B cell (primary cell): ENCODE data around the gene PAPPA. TPM values are rescaled to one million over a fixed set of nuclear protein-coding genes. Genes with fewer than 3 reads are reported as not detected.

Experiments used
- ATAC-seq: fragments of 200-7000 bp; cut with Tn5 transposase; one replicate; pipeline ENCODE4 v1.10.0; 2021; ENCODE audit warnings: low read depth, mild to moderate bottlenecking, moderate number of reproducible peaks, moderate library complexity
- CTCF ChIA-PET: fragments of 350-600 bp; sonication (Branson Sonifier 250); formaldehyde crosslinking; loops from one replicate; lab custom pipeline; 2021; ENCODE audit warnings: antibody characterized with exemption, inconsistent platforms; lab: Charles Lee
- POLR2A ChIA-PET: fragments of 350-600 bp; sonication (Branson Sonifier 250); formaldehyde crosslinking; loops from one replicate; lab custom pipeline; 2021; ENCODE audit warnings: antibody characterized with exemption; lab: Charles Lee
- DNase-seq: peaks from one replicate; pipeline ENCODE4 v3.0.0; 2013
- H2AFZ ChIP-seq: 2 replicates; pipeline ENCODE4 v1.6.1; 2012; ENCODE audit warnings: mild to moderate bottlenecking, low read depth, low read length; ENCODE audit not compliant: insufficient read depth, poor library complexity, severe bottlenecking
- H3K27ac ChIP-seq, 2 donors: 1 replicate in 1 of 2; 2 replicates in 1 of 2; pipeline ENCODE4 v1.5.1; 2012 to 2013; ENCODE audit warnings: low read length in 2 of 2, mild to moderate bottlenecking in 2 of 2, moderate library complexity in 1 of 2
- H3K27me3 ChIP-seq, 4 experiments: fragments of 200-600 bp in 1 of 4; sonication (generic) in 1 of 4; replicated peaks in 1 of 4; 1 replicate in 2 of 4; 2 replicates in 2 of 4; pipeline versions ENCODE4 v1.6.1 to v1.7.0; 2013 to 2016; ENCODE audit warnings: low read length in 3 of 4, mild to moderate bottlenecking in 2 of 4, mixed read lengths in 1 of 4, moderate library complexity in 1 of 4; ENCODE audit not compliant: insufficient read depth in 4 of 4, control insufficient read depth in 3 of 4; ENCODE audit errors: control extremely low read depth in 1 of 4
- H3K36me3 ChIP-seq, 2 experiments: replicated peaks in 1 of 2; 1 replicate in 1 of 2; 2 replicates in 1 of 2; pipeline versions ENCODE4 v1.6.1 to v1.7.1; 2013; ENCODE audit warnings: low read length in 1 of 2; ENCODE audit not compliant: insufficient read depth in 2 of 2, control insufficient read depth in 1 of 2; ENCODE audit errors: control extremely low read depth in 1 of 2, extremely low read depth in 1 of 2
- H3K4me1 ChIP-seq, 2 donors: fragments of 200-600 bp in 1 of 2; sonication (generic) in 1 of 2; 1 replicate in 1 of 2; 2 replicates in 1 of 2; pipeline versions ENCODE4 v1.5.1 to v1.6.1; 2013 to 2017; ENCODE audit warnings: low read length in 2 of 2; ENCODE audit not compliant: control insufficient read depth in 2 of 2, insufficient read depth in 2 of 2
- H3K4me2 ChIP-seq: replicated peaks from 2 replicates; pipeline ENCODE3; 2012; ENCODE audit warnings: mild to moderate bottlenecking, low read depth, low read length; ENCODE audit not compliant: poor library complexity, severe bottlenecking
- H3K4me3 ChIP-seq, 5 experiments: fragments of 200-600 bp in 1 of 5; sonication (generic) in 1 of 5; 1 replicate in 3 of 5; 2 replicates in 2 of 5; pipeline versions ENCODE4 v1.5.1 to v1.7.0; 2011 to 2016; ENCODE audit warnings: low read length in 4 of 5, mild to moderate bottlenecking in 4 of 5, low read depth in 2 of 5, control low read depth in 1 of 5, moderate library complexity in 1 of 5; ENCODE audit not compliant: insufficient read depth in 1 of 5; ENCODE audit errors: control extremely low read depth in 1 of 5, extremely low read depth in 1 of 5
- H3K79me2 ChIP-seq: fragments of 200-600 bp; sonication (generic); one replicate; pipeline ENCODE4 v1.6.0; 2016; ENCODE audit warnings: low read length; ENCODE audit not compliant: control insufficient read depth, insufficient read depth
- H3K9ac ChIP-seq: fragments of 200-600 bp; sonication (generic); 2 replicates; pipeline ENCODE4 v1.6.1; 2017; ENCODE audit warnings: mild to moderate bottlenecking, low read length, moderate library complexity
- H3K9me3 ChIP-seq, 3 donors: one replicate each; pipeline versions ENCODE4 v1.6.1 to v1.7.1; 2013; ENCODE audit warnings: low read length in 2 of 3; ENCODE audit not compliant: control insufficient read depth in 2 of 3, insufficient read depth in 1 of 3; ENCODE audit errors: control extremely low read depth in 1 of 3
- H4K20me1 ChIP-seq: 2 replicates; pipeline ENCODE4 v1.6.0; 2012; ENCODE audit warnings: mild to moderate bottlenecking, low read length; ENCODE audit not compliant: insufficient read depth, control insufficient read depth, poor library complexity, severe bottlenecking
- H3K27ac Mint-ChIP-seq: one replicate; pipeline ENCODE4 v1.8.0; 2021; ENCODE audit warnings: mixed read lengths
- H3K27me3 Mint-ChIP-seq: one replicate; pipeline ENCODE4 v1.8.0; 2021; ENCODE audit warnings: mixed read lengths
- H3K4me1 Mint-ChIP-seq: one replicate; pipeline ENCODE4 v1.8.0; 2021; ENCODE audit warnings: mixed read lengths
- H3K4me3 Mint-ChIP-seq: one replicate; pipeline ENCODE4 v1.8.0; 2021; ENCODE audit warnings: mixed read lengths
- H3K9me3 Mint-ChIP-seq: one replicate; pipeline ENCODE4 v1.8.0; 2022; ENCODE audit warnings: mixed read lengths; ENCODE audit not compliant: insufficient read depth
- CTCF ChIP-seq: fragments of 200-600 bp; IDR thresholded peaks from one replicate; pipeline ENCODE4 v1.8.0; 2022; ENCODE audit warnings: antibody characterized with exemption, mild to moderate bottlenecking
- EZH2 ChIP-seq: IDR thresholded peaks from 2 replicates; pipeline ENCODE4 v1.6.1; 2012; ENCODE audit warnings: borderline replicate concordance, low read depth, mild to moderate bottlenecking, moderate library complexity, low read length; ENCODE audit not compliant: insufficient read depth, poor library complexity, severe bottlenecking
- WGBS: methylation state at CpG from one replicate; pipeline ENCODE4 v1.1.5; 2013; ENCODE audit warnings: missing lambda C conversion rate; ENCODE audit not compliant: insufficient coverage; 5-methylcytosine and 5-hydroxymethylcytosine counted together
- intact Hi-C: fragments of 100-400 bp; cut with micrococcal nuclease; formaldehyde crosslinking; loops from one replicate; pipeline ENCODE4 v1.10.0; 2022
- polyA plus RNA-seq: library from polyadenylated mRNA; depleted of rRNA; stranded (reverse); fragments of >200 nt; gene quantifications from 2 replicates; pipeline ENCODE4 v1.2.3, GENCODE V29; 2012
- total RNA-seq, 2 donors: library from RNA; stranded (reverse); fragments of 120-200 nt in 1 of 2; gene quantifications; 1 replicate in 1 of 2; 2 replicates in 1 of 2; pipeline versions ENCODE4 v1.2.3 to v1.2.4, GENCODE V29; 2013 to 2022

The PAPPA gene
- total and polyA plus RNA-seq, 2 donors (not counting 1 experiment from before 2014, with no cell fraction given): not detected

GRCh38 chr9:116133163-116133562, 20.4 kb upstream of the PAPPA start:
- H4K20me1 ChIP-seq: no peaks in the 10 kb centered on the region
- TF ChIP-seq EZH2 (no peak), CTCF (no peak)
- no peaks in the 10 kb centered on the region for H3K27me3 ChIP-seq
- Mint-ChIP-seq H3K4me3 (no peak overlapping the region), H3K27ac (no peak overlapping the region), H3K4me1 (no peaks in the 10 kb centered on the region), H3K27me3 (no peaks in the 10 kb centered on the region), H3K9me3 (peaks cover 3% of the 10 kb centered on the region)
- DNase-seq (no peak), ATAC-seq (no peak)
- H3K79me2 ChIP-seq: no peaks in the 10 kb centered on the region
- H3K4me2 ChIP-seq: no peak overlapping the region
- no CpG with 5 or more reads among the region's 2 CpGs for WGBS
- no peak overlapping the region for H3K27ac ChIP-seq
- H3K9ac ChIP-seq: no peak overlapping the region
- no peaks in the 10 kb centered on the region for H3K4me1 ChIP-seq
- H2AFZ ChIP-seq: no peak overlapping the region
- H3K4me3 ChIP-seq: no peak overlapping the region
- no peaks in the 10 kb centered on the region for H3K9me3 ChIP-seq
- no peaks in the 10 kb centered on the region for H3K36me3 ChIP-seq
- ChIA-PET CTCF (no interaction called here), POLR2A (no interaction called here)
- intact Hi-C loops: no loop called here

- ATAC-seq (no peak), DNase-seq (no peak)
- Mint-ChIP-seq H3K4me3 (no peak overlapping the region), H3K9me3 (peaks cover 3% of the 10 kb centered on the region), H3K27ac (no peak overlapping the region), H3K27me3 (no peaks in the 10 kb centered on the region), H3K4me1 (no peaks in the 10 kb centered on the region)
- Histone ChIP-seq H2AFZ (no peak overlapping the region), H3K4me1 (no peaks in the 10 kb centered on the region), H3K79me2 (no peaks in the 10 kb centered on the region), H3K4me3 (no peak overlapping the region), H3K36me3 (no peaks in the 10 kb centered on the region), H3K9ac (no peak overlapping the region), H3K27ac (no peak overlapping the region), H4K20me1 (no peaks in the 10 kb centered on the region), H3K4me2 (no peak overlapping the region), H3K9me3 (no peaks in the 10 kb centered on the region), H3K27me3 (no peaks in the 10 kb centered on the region)
- no peak for TF ChIP-seq CTCF
- intact Hi-C loops: no loop called here
- ChIA-PET POLR2A (no interaction called here), CTCF (no interaction called here)
- WGBS: 70% methylated on average over 1 of the region's 3 CpGs
These were observed 18.6 kb upstream of the PAPPA start for GRCh38 chr9:116134975-116135374.
